ENCODE measurements around the gene CFAP52.
"Not testable (repeated sequence)": the region's sequence is repeated elsewhere in the genome, so short reads cannot be mapped to it uniquely, and the experiment has no call there.

Gene CFAP52

DNA sequence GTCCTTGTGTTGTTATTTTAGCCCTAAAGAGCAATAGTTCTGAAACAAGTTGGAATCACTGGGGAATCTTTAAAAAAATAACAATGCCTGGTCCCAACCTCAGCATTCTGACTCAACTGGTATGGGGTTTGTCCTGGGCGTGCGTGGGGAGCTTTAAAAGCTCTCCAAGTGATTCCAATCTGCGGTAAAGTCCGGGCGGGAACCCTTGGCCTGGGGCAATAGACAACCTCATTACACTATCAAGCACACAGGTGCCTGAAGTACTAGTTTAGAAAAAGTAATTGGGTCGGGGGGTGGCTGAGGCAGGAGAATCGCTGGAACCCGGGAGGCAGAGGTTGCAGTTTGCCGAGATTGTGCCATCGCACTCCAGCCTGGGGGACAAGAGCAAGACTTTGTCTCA is 5.2 kb upstream of the CFAP52 start:
- no peak for DNase-seq

DNA sequence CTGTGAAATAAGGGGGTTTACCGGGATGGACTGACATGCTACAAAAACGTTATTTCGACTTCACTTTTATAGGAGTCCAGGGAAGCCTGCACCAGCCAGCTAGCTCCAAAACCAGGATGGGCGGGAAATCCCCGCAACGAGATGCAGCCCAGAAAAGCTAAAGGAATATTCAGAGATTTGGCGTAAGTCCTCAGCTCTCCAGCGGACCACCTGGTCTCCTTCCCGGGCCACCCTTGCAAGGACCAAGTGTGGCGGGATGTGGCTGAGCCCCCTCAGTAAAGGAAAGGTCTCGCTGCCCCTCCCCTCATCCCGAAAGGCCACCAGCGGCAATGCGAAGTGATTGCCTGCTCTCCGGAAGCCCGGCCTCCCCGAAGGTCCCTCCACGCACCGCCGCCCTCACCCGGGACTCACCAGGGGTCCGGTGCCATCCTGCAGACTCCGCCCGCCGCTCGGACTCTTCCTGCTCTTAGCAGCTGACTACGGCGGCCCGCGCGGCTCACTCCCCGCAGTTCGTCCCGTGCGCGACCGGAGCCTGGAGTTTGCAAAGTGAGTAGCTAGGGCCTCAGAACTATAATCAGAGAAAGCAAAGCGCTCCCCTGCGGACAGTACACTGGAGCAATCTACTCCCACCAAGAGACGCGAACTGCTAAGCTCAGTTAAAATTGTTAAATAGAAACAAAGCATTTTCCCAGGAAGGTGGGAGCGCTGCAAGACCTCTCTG is 901 bp upstream of the CFAP52 start, which contains the start of gene STX8:
TSS of gene STX8 (minus strand) at position 440 of the 721 bp plus-strand sequence. CDS start at position 428, 12 bp downstream.
- peak; percentile 80 to 83 for DNase-seq

DNA sequence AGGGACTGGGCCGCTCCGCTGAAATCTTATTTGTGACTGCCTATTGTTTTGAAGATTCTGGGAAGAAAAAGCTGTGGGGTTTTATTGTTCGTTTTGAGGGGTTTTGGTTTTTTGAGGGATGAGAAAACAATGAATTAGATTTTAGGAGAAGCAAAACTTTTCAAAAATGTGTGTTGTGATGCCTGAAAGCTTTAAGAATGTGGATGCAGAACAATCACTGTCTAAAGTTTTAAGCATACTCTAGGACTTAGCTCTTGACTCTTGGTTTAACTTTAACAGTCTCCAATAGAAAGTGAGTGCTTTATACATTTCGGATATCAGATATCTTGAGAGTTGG is 899 bp downstream of the CFAP52 start:
- DNase-seq = no peak

DNA sequence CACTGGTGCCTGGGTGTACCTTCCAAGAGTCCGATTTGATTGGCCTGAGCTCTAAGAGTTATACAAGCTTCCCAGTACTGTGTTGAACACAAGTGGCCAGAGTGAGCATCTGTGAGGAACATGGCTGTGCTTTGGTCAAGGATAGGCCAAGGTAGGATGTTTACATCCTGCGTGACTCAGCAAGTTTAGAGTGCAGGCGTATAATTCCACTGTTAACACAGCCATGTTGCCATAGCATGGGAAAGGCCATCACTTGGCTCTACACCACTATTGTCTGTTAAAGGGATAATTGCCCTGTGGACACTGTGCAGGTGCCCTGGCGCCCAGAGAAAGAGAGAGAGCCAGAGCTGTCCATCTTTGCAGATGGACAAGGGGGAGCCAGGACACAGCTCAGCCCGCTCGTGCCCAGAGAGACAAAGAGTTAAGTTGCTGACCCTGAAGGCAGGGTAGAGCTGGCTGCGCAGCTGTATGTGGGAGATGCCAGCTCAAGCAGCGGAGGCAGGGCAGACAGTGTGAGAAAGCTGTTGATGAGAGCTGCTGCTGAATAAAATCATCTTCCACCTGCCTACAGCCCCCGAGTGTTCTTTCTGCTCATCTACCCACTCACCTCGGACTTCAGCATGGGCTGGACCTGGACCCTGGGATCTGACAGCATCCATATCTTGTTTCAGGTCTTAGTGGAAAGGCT is 11.7 kb downstream of the CFAP52 start:
- no peak for DNase-seq

DNA sequence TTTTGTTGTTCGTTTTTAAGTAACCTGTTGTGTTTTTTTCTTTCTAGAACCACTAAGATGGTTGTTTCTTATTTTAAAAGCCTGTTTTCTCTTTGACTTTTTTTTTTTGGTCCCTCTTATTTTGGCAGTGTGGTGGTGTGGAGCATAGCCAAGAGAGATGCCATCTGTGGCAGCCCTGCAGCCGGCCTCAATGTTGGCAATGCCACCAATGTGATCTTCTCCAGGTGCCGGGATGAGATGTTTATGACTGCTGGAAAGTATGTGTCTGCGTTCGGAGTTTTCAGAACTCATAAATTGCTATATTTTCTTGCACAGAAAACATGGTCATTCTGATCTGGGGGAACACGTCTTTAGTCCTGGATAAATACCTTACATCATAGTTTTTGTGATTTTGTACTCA is 17.6 kb downstream of the CFAP52 start:
- no peak for DNase-seq

DNA sequence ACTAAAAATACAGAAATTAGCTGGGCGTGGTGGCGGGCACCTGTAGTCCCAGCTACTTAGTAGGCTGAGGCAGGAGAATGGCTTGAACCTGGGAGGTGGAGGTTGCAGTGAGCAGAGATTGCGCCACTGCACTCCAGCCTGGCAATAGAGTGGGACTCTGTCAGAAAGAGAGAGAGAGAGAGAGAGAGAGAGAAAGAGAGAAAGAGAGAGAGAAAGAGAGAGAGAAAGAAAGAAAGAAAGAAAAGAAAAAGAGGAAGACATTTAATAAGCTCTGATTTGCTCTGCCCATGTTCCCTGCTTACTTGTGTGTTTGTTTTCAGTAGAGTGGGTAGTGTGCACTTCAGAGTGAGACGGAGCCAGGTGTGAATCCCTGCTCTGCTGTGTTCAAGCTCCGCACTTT is 21.2 kb downstream of the CFAP52 start:
- not testable (repeated sequence) for DNase-seq

DNA sequence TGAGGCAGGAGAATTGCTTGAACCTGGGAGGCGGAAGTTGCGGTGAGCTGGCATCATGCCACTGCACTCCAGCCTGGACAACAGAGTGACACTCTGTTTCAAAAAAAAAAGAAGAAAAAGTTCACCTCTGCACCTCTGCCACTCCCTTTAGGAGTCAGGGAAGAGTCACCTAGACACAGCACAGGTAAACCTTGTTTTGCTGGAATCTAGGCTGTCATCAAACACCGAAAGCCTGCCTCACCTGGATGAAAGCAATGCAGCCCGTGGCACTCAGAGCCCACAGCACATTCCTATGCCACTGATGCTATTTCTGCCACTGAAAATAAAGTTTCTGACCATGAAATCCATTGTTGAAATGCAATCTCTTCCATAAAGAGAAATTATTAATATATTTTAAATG is 22.2 kb downstream of the CFAP52 start:
- DNase-seq = no peak

DNA sequence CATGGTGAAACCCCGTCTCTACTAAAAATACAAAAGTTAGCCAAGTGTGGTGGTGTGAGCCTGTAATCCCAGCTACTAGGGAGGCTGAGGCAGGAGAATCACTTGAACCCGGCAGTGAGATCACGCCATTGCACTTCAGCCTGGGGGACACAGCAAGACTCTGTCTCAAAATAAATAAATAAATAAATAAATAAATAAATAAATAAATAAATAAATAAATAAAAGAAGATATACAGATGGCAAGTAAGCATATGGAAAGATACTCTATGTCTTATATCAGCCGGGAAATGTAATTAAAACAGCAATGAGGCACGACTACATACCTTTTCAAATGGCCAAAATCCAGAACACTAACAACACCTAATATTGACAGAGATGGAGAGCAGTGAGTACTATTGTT is 28.1 kb downstream of the CFAP52 start:
- not testable (repeated sequence) for DNase-seq

DNA sequence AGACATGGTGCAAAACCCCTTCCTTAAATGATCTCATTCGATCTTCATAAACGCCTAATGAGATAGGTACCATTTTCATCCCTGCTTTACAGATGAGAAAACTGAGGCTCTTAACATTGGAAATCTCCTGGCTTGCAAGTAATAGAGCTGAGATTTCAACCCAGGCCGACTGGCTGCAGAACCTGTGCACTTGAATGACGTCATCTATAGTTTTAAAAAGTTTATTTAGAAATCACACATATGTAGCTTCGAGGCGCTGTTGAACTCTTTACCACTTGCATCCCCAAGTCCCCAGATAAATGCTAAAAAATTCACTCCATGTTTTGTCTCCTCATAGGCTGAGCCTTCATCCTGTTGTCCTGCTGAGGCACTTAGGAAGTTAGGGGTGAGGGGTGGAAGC is 30.0 kb downstream of the CFAP52 start:
- no peak for DNase-seq

DNA sequence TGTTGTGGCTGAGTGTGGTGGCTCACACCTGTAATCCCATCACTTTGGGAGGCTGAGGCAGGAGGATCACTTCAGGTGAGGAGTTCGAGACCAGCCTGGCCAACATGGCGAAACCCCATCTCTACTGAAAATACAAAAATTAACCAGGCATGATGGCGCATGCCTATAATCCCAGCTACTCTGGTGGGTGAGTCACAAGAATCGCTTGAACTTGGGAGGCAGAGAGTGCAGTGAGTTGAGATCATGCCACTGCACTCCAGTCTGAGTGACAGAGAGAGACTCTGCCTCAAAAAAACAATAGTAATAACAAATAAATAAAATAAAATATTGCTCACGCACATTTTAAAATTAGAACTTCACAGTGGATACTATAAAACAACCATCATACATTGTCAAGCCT is 30.6 kb downstream of the CFAP52 start:
- not testable (repeated sequence) for DNase-seq

DNA sequence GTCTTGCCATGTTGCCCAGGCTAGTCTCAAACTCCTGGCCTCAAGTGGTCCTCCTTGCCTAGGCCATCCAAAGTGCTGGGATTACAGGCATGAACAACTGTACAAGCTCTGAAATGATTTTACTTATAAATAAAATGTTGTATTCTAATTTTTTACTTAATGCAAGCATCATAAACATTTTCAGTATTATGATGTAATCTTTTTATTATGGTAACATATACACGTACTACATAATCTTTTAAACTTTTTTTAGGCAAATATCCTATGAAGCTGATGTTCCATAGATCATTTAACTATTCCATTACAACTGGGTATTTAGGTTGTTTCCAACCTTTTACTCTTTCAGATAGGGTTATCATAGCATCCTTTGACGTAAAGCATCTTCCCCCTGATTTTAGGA is 35.1 kb downstream of the CFAP52 start:
- no peak for DNase-seq

DNA sequence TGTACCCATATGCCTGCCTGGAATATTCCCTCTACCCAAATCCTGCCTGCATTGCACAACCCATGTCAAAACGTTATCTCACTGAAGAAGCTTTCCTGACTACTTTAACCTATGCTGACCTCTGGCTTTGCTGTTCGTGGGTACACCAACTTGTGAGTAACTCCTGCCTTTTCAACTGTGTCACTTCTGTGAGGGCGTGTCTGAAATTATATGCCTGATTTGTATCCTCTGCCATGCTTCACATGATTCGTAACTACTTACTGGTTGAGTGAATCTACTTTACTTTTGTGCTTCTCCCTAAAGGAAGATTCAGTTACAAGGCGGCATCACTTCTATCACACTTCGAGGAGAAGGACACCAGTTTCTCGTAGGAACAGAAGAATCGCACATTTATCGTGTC is 35.6 kb downstream of the CFAP52 start:
- DNase-seq = no peak

DNA sequence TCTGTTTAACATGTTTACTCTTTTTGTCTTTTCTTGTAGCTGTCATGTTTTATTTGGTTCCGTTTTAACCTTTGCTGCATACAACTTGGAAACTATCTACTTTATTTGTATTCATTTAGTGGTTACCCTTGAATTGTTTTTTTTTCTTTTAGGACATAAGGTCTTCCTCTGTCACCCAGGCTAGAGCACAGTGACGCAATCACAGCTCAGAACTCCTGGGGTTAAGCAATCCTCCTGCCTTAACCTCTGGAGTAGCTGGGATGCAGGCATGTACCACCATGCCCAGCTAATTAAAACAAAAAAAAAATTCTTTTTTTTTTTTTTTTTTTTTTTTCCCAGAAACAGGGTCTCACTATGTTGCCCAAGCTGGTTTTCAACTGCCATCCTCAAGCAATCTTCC is 39.0 kb downstream of the CFAP52 start:
- DNase-seq = no peak

DNA sequence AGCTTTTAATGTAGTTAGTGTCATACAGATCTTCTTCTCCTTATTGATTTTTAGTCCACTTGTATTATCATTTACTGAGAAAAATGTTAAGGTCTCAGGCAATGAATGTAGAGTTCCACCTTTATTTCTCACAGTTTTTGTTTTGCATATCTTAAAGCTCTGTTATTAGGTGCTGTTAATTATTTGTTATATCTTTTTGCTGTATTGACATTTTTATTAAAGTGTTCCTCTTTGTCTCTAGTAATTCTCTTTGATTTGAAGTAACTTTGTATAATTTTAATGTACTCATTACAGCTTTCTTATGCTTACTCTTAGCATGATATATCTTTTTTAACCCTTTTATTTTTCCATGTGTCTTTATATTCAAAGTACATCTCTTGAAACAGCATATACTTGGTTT is 46.5 kb downstream of the CFAP52 start:
- DNase-seq = no peak

DNA sequence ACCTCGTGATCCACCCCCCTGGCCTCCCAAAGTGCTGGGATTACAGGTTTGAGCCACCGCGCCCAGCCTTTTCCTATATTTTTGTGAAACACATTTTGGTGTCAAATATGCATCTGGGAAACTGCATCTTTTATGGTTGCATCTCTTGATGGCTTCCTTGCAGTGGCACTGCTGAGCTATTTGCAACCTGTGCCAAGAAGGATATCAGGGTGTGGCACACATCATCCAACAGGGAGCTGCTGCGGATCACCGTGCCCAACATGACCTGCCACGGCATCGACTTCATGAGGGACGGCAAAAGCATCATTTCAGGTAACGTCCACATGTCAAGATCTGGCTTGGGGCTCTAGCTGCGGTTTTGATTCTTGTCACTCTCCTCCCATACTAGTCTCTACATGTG is 52.1 kb downstream of the CFAP52 start:
- no peak for DNase-seq

DNA sequence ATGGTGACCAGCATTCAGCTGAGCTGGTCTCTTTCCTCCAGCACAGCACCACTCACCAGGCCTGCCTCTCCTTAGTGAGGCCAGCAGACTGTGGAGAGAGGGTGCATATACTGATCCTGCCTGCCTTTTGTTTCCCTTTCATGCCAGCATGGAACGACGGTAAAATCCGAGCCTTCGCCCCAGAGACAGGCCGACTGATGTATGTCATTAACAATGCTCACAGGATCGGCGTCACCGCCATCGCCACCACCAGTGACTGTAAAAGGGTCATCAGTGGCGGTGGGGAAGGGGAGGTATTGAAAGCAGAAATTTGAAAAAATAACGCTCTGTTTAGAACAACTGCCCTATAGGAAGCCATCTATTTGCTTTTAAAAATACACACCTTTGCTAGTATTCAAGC is 56.3 kb downstream of the CFAP52 start:
- no peak for DNase-seq

DNA sequence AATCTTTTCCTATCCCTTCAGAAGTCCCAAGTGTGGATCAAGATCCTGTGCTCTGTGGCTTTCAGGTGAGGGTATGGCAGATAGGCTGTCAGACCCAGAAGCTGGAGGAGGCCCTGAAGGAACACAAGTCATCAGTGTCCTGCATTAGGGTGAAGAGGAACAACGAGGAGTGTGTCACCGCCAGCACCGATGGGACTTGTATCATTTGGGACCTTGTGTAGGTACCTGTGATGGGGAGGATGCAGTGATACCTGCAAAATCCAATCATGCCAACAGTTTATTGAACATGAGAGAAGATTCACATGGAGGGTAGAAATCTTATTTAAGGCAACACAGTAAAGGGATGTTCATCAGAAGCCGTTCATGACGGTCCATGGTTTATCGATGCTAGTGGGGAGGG is 58.9 kb downstream of the CFAP52 start:
- DNase-seq = no peak

DNA sequence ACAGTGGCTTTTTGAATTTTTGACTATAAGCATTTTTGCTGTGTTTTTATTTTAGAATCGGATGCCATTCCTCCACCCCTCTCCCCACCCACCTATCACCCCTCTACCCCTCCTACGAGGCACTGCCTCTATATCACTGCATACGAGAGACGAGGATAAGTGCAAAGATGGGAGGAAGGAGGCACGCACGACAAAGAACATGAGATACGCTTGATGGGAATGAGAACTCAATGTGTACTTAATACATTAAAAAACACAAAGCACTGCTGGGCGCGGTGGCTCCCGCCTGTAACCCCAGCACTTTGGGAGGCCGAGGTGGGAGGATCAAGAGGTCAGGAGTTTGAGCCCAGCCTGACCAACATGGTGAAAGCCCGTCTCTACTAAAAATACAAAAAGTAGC is 60.1 kb downstream of the CFAP52 start:
- no peak for DNase-seq

DNA sequence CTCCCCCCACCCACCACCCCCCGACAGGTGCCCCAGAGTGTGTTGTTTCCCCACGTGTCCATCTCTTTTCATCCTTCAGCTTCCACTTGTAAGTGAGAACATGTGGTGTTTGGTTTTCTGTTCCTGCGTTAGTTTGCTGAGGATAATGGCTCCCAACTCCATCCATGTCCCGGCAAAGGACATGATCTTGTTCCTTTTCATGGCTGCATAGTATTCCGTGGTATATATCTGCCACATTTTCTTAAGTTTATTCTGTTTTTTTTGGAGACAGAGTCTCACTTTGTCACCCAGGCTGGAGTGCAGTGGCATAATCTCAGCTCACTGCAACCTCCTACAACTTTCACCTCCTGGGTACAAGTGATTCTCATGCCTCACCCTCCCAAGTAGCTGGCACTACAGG is 63.9 kb downstream of the CFAP52 start:
- DNase-seq = not testable (repeated sequence)

DNA sequence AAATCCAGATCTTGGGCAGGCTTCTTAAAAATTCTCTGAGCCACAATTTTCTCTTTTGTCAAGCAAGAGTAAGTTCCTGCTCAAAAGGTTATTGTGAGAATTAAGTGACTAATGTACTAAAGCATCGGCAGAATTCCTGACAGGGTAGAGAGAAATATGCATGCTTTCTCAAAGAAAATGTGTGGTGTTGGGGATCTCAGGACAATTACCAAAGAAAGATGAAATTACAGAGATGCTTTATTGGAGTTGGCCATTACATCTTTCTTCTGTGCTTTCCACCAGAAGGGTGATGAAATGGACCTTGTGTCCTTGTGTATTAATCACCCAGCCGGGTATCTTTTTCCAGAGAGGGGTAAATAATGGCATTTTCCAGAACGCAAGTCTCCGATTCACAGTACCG is 67.2 kb downstream of the CFAP52 start:
- no peak for DNase-seq

DNA sequence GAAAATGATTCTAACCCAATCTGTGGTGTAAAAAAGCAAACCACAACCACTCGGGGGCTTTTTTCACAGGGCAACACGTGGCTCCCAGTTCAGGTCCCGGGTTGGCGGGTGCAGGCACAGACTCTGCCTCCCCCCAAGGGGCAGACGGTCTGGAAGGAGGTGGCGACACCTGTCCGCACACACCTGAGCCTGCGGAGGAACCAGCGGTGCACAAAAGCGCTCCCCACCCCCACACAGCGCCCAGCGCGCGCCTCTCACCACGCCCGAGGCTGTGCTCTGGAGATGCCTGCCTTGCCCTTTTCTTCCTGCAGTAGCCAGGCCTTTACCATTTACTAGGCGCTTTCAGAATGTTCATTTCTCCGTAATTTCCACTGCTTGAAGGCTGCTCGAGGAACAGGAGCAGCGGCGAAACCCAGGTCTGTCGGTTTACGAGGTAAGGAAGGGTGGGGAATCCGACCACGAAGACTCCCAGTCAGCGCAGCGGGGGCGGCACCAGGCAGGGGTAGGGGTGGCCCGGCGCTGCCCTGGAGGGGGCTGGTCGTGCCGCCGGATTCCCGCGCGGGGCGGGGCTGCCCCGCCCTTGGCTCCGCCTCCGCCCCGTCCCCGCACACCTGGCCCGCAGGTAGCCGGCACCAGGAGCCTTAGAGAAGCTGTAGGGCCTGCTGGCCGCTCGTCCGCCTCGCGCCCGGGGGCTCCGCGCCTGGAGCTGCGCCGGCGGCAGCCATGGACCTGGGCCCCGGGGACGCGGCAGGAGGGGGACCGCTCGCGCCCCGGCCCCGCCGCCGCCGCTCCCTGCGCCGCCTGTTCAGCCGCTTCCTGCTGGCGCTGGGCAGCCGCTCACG is 68.7 kb downstream of the CFAP52 start, which contains the start of gene USP43:
TSS of gene USP43 (plus strand) at position 608 of the 842 bp plus-strand sequence. CDS start at position 724, 116 bp downstream.
- DNase-seq = no peak

DNA sequence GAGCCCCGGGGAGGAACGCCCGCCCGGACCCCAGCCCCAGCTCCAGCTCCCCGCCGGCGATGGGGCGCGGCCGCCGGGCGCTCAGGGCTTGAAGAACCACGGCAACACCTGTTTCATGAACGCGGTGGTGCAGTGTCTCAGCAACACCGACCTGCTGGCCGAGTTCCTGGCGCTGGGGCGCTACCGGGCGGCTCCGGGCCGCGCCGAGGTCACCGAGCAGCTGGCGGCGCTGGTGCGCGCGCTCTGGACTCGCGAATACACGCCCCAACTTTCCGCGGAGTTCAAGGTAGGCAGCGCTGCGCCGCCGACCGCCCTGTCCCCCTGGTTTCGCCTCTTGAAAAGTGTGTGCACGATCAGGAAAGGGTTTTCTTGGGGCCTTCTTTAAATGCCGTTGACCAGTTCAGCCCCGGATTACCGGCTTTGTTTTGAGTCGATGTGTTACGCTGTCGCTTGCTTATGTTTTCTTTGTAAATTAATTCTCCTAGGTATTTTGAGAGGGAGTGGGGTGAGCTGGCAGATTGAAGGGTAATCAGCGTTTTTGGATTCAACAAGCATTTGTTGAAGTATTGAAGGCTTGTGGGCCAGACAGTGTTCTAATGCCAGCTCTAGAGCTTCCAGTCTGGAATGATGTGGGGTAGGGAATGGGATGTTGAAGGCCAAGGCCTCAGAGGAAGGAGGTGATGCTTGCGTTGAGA is 69.6 kb downstream of the CFAP52 start:
- DNase-seq = no peak

DNA sequence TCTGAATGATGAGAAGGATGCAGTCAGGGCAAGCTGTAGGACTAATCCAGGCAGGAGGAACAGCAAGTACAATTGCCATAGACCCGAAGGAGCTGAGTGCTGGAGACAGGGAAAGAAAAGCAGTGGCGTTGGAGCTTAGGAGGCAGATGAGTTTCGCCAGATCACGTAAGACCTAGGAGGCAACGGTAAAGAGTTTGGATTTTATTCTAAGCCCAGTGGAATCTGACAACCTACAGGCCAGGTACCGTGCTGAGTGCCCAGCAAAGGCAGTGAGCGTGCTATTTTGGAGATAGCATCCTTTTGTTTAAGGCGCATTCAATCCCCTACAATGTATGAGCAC is 70.1 kb downstream of the CFAP52 start:
- DNase-seq = no peak
